ENCODE measurements around the gene PADI1.

- TF ChIP-seq EP300 (IDR thresholded peaks at IDR 0.05; ENCODE audit: borderline replicate concordance in 1 of 2, low read depth in 1 of 2, low read length in 1 of 2) (no peak), ZBTB33 (IDR thresholded peaks at IDR 0.05; ENCODE audit: borderline replicate concordance, low read depth) (no peak), CTCF (IDR thresholded peaks at IDR 0.05) (no peak), PBX3 (IDR thresholded peaks at IDR 0.05) (no peak), SIN3A (IDR thresholded peaks at IDR 0.05; ENCODE audit: borderline replicate concordance, low read depth, low read length) (no peak), RAD21 (IDR thresholded peaks at IDR 0.05; ENCODE audit: low read length) (no peak), NRF1 (IDR thresholded peaks at IDR 0.05; ENCODE audit: low read depth, low read length) (no peak), MAX (IDR thresholded peaks at IDR 0.05; ENCODE audit: low read depth) (no peak), TEAD4 (IDR thresholded peaks at IDR 0.05; ENCODE audit: borderline replicate concordance, insufficient read depth) (no peak), GATA2 (CRISPR knock-in tag; IDR thresholded peaks at IDR 0.05) (no peak), YY1 (IDR thresholded peaks at IDR 0.05; ENCODE audit: low read depth) (no peak), GABPA (IDR thresholded peaks at IDR 0.05; ENCODE audit: low read depth) (no peak), POLR2AphosphoS5 (IDR thresholded peaks at IDR 0.05; ENCODE audit: low read depth, low read length) (no peak)
Observed at GRCh38 chr1:17243274-17243673, 38.3 kb downstream of the PADI1 start.

All from SK-N-SH (cell line).